Measurements from ENCODE around the gene KYAT1. TPM values are rescaled to one million over a fixed set of nuclear protein-coding genes. Genes with fewer than 3 reads are reported as not detected.

Gene KYAT1
- total and polyA plus RNA-seq, 2 of the 13 experiments (the other 11 are each of a cell fraction or from before 2014, with no cell fraction given), result 9.2 to 46.5 TPM

- TF ChIP-seq PHF20 (CRISPR knock-in tag; IDR thresholded peaks at IDR 0.05), result no peak; the same call in 1 of the 2 replicates
- TF ChIP-seq ZNF264 (CRISPR knock-in tag; IDR thresholded peaks at IDR 0.05), result 0 out of 2 replicates have a peak, but pooled peaks have one; percentile 20
- TF ChIP-seq FOXO1 (CRISPR knock-in tag; IDR thresholded peaks at IDR 0.05), result no peak; the same call in 1 of the 2 replicates
- no peak for TF ChIP-seq ZNF790 (CRISPR knock-in tag; IDR thresholded peaks at IDR 0.05; ENCODE audit: borderline replicate concordance)
- no peak for TF ChIP-seq NR2F1 (CRISPR knock-in tag; IDR thresholded peaks at IDR 0.05)
- TF ChIP-seq MAX (IDR thresholded peaks at IDR 0.05), result peak; percentile 49
- no peak for TF ChIP-seq CSRNP2 (CRISPR knock-in tag; conservative IDR thresholded peaks at IDR 0.05; ENCODE audit: low read depth)
- no peak for TF ChIP-seq MYNN (CRISPR knock-in tag; IDR thresholded peaks at IDR 0.05; ENCODE audit: low read depth)
- peak; percentile 36; the same call in 1 of the 2 replicates for TF ChIP-seq ZSCAN31 (CRISPR knock-in tag; IDR thresholded peaks at IDR 0.05; ENCODE audit: low read depth)
- no peak; a peak in 1 of 4 replicates for TF ChIP-seq REST (IDR thresholded peaks at IDR 0.05; ENCODE audit: borderline replicate concordance in 1 of 2, low read depth in 1 of 2, low read length in 2 of 2)
- no peak; the same call in 1 of the 2 replicates for TF ChIP-seq DMAP1 (CRISPR knock-in tag; IDR thresholded peaks at IDR 0.05)
- TF ChIP-seq MED8 (CRISPR knock-in tag; IDR thresholded peaks at IDR 0.05; ENCODE audit: insufficient replicate concordance), result no peak
- TF ChIP-seq CREM (IDR thresholded peaks at IDR 0.05), result peak; percentile 58; the same call in 1 of the 2 replicates
- no peak for TF ChIP-seq CREM (CRISPR knock-in tag; IDR thresholded peaks at IDR 0.05)
- no peak for TF ChIP-seq AHR (CRISPR knock-in tag; IDR thresholded peaks at IDR 0.05)
- no peak for TF ChIP-seq SOX6 (IDR thresholded peaks at IDR 0.05)
- 0 out of 2 replicates have a peak, but pooled peaks have one; percentile 25 for TF ChIP-seq SOX6 (CRISPR knock-in tag; IDR thresholded peaks at IDR 0.05)
- no peak for TF ChIP-seq ZNF18 (CRISPR knock-in tag; IDR thresholded peaks at IDR 0.05; ENCODE audit: insufficient replicate concordance)
- no peak for TF ChIP-seq PHF5A (CRISPR knock-in tag; IDR thresholded peaks at IDR 0.05; ENCODE audit: low read depth, unreplicated experiment)
- no peak for TF ChIP-seq ZNF549 (CRISPR knock-in tag; IDR thresholded peaks at IDR 0.05)
- no peak for TF ChIP-seq CENPBD1 (CRISPR knock-in tag; IDR thresholded peaks at IDR 0.05; ENCODE audit: borderline replicate concordance, low read depth)
Measured at GRCh38 chr9:128818099-128818838, 63.5 kb downstream of the KYAT1 start, which contains the start of gene ENDOG (continued).
